Stimulated activated CD8-positive, alpha-beta memory T cell treated with anti-CD3 and anti-CD28 coated beads, Interleukin-4, amount 100 ng/mL, for 48 hours (primary cell): ENCODE results near the gene KIF21A.

Source experiments
- DNase-seq: peaks from one replicate; pipeline ENCODE4 v3.0.0-alpha.2; 2020

KIF21A gene

GRCh38 chr12:39431002-39431796 lies 11.7 kb downstream of the KIF21A start:
- DNase-seq: no peak

DNA sequence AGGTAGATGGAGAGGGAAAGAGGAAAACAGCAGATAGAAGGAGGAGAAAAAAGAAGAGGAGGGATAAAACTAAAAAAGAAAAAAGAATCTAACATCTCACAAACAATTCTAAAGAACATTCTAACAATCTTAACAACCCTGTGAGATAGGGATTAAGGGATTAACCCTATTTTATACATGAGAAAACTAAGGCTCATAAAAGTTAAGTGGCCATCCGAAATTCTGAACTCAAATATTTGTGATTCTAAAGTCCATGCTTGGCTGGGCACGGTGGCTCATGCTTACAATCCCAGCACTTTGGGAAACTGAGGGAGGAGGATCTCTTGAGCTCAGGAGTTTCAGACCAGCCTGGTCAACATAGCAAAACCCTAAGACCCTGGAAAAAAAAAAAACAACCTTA lies 13.1 kb downstream of the KIF21A start:
- DNase-seq: no peak

DNA sequence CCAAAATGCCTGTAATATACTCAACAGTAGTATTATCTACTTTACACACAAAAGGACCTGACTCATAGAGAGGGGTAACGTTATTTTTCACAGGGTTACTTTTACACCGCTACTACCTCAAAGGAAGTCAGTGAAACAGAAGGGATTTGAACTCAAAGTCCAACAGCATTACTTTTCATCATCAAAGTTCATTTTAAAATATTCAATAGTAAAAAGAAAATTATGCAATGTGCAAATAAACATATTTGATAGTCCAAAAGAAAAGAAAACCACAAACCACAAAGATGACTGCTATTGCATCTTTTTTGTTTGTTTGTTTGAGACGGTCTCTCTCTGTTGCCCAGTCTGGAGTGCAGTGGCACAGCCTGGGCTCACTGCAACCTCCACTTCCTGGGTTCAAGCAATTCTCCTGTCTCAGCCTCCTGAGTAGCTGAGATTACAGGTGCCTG lies 15.5 kb downstream of the KIF21A start:
- no peak for DNase-seq

DNA sequence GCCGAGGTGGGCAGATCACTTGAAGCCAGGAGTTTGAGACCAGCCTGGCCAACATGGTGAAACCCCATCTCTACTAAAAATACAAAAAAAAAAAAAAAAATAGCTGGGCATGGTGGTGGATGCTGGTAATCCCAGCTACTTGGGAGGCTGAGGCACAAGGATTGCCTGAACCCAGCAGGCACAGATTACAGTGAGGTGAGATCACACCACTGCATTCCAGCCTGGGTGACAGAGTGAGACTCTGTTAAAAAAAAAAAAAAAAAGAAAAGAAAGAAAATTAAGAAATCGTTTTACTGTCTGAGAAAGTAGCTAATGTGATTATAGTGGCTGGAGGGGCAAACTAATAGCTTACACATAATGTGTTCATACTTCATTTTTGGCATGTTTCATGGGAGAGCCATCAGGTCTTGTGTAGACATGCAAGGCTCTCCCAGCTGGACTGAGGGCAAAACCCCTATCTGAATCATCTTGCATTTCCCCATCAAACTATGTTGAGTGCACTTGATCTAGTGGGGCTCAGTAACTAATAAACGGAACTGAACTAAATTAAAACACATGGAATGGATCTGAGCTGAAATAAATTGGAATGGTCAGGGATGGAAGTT lies 16.2 kb downstream of the KIF21A start:
- DNase-seq: no peak

GRCh38 chr12:39420043-39420442 lies 22.9 kb downstream of the KIF21A start:
- no peak for DNase-seq

- no peak for DNase-seq
Measured at GRCh38 chr12:39419471-39419870, 23.4 kb downstream of the KIF21A start.

GRCh38 chr12:39417916-39418315 lies 25.0 kb downstream of the KIF21A start:
- DNase-seq: no peak

- DNase-seq: no peak
Measured at GRCh38 chr12:39413836-39414771, 28.8 kb downstream of the KIF21A start.

DNA sequence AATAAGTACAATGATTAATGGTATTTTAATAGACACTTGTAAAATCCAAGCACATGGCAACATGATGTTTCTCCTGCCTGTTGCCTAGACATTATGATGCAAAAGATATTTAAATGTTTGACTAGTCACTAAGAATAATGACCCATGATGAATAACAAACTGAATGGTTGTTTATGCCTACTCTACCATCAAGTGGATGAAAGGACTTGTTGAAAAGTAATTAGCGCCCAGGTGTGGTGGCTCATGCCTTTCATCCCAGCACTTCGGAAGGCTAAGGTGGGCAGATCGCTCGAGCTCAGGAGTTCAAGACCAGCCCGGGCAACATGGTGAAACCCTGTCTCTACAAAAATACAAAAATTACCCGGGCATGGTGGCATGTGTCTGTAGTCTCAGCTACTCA lies 30.7 kb downstream of the KIF21A start:
- no peak for DNase-seq

GRCh38 chr12:39406262-39406661 lies 36.7 kb downstream of the KIF21A start:
- DNase-seq: no peak

DNA sequence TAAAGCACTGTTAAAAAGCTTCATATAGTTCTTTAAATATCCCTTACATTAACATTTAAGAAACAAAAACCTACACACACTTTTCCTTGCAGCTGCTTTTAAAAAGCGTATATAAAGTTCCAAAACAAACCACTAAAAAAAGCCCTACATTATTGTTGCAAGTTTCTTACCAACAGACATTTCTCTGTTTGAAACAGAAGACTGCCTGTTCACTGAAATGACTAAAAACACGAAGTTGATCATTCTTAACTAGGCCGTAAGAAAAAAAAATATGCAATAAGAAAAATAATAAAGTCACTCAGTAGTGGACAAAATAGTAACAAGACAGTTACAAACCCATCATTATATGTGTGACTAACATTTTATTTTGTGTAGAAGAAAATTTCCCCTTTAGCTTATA lies 37.3 kb downstream of the KIF21A start:
- DNase-seq: no peak

DNA sequence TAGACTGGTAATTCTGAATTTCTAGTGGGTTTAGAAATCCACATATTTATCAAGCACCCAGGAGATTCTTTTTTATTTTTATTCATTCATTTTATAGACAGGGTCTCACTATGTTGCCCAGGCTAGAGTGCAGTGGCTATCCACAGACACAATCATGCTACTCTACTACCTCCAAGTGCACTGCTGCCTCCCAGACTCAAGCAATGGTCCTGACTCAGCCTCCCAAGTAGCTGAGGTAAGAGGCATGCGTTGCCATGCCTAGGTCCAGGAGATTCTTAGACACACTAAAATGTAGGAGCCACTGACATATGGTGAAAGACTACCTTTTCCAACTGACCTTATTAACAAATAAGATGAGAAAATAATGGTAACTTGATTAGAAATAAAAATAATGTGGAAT lies 38.9 kb downstream of the KIF21A start:
- DNase-seq: no peak

DNA sequence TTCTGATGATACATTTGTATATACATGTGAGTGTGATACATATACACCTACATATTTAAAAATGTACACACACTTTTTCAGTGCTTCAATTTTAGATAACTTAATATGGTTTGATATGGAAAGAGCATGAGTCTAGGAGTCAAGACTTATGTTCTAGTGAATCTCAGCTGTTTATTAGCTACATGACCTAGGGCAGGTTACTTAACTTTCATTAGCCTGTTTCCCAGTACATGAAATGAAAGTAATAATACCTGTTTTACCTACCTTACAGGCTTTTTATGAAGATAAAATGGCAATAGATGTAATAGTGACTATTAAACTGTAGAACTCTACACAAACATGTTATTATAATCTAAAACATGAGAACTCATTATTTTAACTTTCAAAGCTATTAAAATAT lies 39.5 kb downstream of the KIF21A start:
- no peak for DNase-seq

GRCh38 chr12:39402922-39403321 lies 40.0 kb downstream of the KIF21A start:
- no peak for DNase-seq

DNA sequence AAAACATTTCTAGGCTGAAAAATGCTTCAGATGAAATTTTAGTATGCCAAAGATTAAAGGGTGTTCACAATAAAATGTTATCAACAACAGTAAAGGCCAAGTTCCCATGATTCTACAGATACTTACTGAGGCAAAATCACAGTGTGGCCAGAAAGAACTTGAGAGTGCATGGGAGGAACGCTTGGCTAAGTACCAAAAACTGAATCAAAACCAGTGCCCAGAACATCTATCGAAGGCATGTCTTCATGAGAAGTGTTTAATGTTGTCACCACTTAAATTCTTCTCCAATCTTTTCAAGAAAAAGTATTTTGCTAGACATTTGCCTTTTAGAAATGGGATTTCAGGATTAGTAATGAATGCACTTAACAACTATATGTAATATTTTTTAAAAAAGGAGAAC lies 41.5 kb downstream of the KIF21A start:
- DNase-seq: no peak

DNA sequence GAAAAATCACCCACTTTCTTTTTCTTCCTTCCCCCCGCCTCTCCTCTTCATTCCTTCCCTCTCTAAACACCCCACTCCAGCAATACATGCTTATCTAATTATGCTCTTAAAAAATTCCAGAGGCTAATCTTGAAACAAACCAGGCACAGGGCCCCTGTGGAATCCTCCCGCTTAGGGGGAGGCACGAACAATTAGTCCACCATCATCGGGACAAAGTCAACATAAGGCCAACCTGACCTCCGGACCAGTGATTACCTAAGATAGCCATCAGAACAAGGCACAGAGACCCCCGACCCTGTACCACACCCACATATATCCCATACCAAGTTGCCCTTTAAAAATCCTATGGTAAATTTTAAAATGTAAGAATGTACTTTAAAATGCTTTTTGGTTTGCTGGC lies 47.1 kb downstream of the KIF21A start:
- DNase-seq: no peak

GRCh38 chr12:39393890-39394289 lies 49.0 kb downstream of the KIF21A start:
- DNase-seq: no peak

DNA sequence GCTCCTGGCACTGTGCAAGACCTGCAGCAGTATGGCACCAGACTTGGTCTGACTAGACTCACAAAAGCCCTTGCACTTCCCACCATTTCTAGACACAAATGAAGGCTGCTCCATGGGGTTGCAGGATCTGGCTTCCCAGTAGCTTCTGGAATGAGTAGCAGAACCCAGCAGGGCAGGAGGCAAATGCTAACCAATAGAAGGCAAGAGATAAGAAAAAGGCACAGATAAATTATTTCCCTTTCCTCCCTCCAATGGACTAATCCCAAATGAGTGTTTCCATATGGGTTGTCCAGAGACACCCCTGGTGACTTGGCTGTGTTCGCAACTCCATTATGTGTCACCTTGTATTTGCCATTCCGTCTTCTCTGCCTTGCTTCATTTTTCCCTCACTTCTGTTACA lies 49.7 kb downstream of the KIF21A start:
- DNase-seq: no peak

DNA sequence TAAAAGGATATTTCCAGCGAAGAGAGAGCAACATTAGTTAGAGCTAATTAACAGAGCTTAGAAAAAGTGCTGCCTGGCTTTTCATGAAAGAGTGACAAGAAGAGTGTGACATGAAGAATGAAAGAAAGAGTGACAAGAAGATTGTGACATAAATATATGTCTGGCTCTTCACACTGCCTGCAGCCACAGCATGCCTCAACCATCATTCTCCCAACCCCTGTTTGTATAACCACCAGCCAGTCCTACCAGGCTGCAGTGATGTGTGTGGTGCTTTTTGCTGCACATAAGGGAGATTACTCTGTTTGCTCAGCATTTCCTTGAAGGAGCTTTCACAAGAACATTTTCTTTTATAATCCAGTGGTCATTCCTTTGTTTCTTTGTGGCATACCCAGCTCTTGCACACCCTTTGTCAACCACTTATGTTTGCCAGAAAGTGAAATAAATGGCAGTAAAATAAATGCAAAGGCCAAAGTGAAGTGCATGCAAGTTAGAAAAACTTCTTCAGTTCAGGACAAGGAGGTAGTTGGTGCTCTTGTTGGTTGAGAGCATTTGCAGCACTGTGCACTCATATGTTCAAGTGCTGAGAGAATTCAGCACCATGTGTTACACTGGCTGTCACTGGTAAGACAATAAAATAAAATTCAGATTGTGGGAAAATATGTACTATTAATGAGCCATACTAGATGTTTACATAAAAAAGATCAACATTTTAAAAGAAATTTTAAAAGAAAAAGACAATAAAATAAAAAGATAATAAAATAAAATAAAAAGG lies 50.6 kb downstream of the KIF21A start:
- no peak for DNase-seq

DNA sequence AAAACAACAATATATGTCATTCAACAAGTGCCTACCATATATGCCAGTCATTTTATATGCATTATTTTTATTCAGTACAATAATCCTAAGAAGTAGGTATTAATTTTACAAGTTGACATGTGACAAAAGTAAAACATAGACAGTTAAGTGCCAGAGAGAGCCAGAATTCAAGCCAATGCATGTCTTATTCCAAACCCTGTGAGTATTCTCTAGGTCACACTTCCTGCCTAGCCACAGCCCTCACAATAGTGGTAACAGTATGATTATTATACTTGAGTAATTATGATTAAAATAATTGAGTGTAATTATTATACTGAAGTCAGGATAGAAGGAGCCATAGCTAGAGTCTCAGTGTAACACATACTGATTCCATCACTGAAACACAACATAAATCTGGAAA lies 52.2 kb downstream of the KIF21A start:
- DNase-seq: no peak

DNA sequence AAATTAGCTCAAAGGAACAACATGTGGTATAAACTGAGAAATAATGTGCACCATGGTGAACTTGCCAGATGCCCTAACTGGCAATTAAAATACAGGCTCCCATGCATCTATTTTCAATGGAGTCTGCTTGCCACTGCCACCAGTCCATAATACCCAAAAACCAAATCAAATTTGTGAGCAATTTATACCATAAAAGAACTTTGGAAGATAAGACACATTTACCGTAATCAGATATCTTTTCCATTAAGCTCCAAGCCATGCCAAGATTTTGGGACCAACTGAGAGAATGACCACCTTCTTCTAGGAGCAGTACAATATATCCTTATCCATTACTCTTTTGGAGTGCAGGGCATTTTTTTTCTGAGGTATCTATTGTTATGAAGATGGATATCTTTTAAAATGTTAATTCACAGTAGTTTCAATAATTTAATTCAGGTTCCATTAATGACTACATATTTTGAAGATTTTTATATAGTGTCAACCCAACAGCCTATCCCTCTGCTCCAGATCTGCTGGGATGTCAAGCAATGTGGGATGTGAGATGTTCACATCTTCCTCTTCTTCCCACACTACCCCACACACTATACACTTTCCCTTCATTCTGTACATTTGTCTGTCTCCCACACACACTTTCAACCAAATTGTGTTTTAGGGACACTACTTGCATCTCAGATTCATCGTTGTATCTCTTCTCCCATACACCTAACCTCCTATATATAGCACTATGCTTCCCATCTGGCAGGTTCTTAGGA lies 53.3 kb downstream of the KIF21A start:
- no peak for DNase-seq

DNA sequence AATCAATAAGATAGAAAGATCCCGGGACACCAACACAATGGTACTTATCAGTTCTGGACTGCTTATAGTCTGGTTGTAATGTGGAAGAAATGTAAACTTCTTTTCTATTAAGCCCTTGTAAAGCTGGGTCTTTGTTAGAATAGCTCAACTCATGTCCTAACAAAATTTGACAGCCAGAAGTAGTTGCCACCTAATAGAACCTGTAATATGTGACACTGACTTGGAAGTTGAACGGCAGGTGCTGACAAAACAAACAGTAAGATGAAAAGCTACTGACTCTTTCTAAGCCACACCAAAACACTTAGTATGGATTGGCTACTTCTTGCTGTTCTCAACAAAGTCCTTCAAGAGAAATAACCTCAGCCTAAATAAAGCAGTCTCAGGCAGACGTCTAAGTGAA lies 56.6 kb downstream of the KIF21A start:
- DNase-seq: no peak
